ENCODE measurements around the gene NDUFS3.
A peak's percentile ranks its signal among the peaks of the same experiment; 100 is the strongest.

The NDUFS3 gene

GRCh38 chr11:47589584-47589976 lies 10.7 kb downstream of the NDUFS3 start:
- DNase-seq (ENCODE audit: insufficient read length, low spot score) (no peak), FAIRE-seq (no peak)

GRCh38 chr11:47589977-47590861 lies 11.3 kb downstream of the NDUFS3 start:
- DNase-seq (ENCODE audit: insufficient read length, low spot score) (no peak), FAIRE-seq (no peak)

- peak; percentile 40 for FAIRE-seq
Measured at GRCh38 chr11:47591764-47592163, 12.9 kb downstream of the NDUFS3 start.

DNA sequence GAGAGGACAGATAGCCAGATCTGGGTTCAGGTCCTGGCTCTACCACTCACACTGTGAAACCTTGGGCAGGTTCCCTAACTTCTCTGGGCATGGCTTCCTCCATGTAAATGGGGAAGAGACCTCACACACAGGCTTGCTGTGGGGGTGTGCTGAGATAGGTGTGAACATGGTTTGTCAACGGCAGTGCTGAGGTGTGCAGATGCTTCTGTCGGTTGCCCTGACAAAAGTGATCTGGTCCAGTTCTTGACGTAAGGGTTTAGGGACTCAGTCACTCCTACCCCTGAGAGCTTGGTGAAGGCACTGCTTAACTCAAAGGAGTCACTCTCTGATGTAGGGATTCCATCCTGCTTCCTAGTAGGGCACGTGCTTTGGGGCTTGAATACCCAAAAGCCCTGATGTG lies 13.4 kb downstream of the NDUFS3 start:
- FAIRE-seq: no peak
- no peak for DNase-seq (ENCODE audit: insufficient read length, low spot score)

More at GRCh38 chr11:47591764-47592163, 12.9 kb downstream of the NDUFS3 start:
- DNase-seq (ENCODE audit: insufficient read length, low spot score): no peak

- FAIRE-seq (no peak), DNase-seq (ENCODE audit: insufficient read length, low spot score) (no peak)
Measured at GRCh38 chr11:47592970-47593369, 14.1 kb downstream of the NDUFS3 start.

GRCh38 chr11:47593492-47593933 lies 14.6 kb downstream of the NDUFS3 start:
- FAIRE-seq: no peak

GRCh38 chr11:47593934-47594855 lies 15.3 kb downstream of the NDUFS3 start, which contains the start of gene C1QTNF4:
Gene C1QTNF4, minus strand, starts transcription at chr11:47594411. Its CDS starts 3,601 bp downstream, at chr11:47590810.
- FAIRE-seq (no peak), DNase-seq (ENCODE audit: insufficient read length, low spot score) (no peak)

More at GRCh38 chr11:47593492-47593933, 14.6 kb downstream of the NDUFS3 start:
- no peak for DNase-seq (ENCODE audit: insufficient read length, low spot score)

DNA sequence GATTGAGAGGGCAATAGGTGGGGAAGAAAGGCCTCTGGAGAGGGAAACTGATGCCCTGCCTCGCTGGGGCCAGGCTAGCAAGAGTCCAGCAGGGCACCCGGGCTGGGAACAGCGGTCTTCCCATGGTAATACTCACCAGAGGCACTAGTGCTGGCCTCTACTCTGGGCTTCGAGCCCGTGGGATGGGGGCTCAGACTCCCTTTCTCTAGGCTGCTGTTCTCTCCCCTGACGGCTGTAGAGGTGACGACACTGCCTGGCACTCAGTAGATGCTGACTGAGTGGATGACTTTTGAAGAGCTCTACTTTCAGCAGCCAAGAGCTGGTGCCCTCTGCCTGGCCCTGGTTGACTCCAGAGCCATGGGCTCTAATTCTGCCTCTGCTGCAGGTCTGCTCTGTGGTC lies 16.2 kb downstream of the NDUFS3 start:
- DNase-seq (ENCODE audit: insufficient read length, low spot score) (no peak), FAIRE-seq (no peak)

- DNase-seq (ENCODE audit: insufficient read length, low spot score) (no peak), FAIRE-seq (no peak)
Measured at GRCh38 chr11:47595967-47596366, 17.1 kb downstream of the NDUFS3 start.

- DNase-seq (ENCODE audit: insufficient read length, low spot score): no peak
- no peak for FAIRE-seq
Measured at GRCh38 chr11:47599902-47600301, 21.0 kb downstream of the NDUFS3 start.

GRCh38 chr11:47603295-47603694 lies 24.4 kb downstream of the NDUFS3 start:
- FAIRE-seq (no peak), DNase-seq (ENCODE audit: insufficient read length, low spot score) (no peak)

- FAIRE-seq (no peak), DNase-seq (ENCODE audit: insufficient read length, low spot score) (no peak)
Measured at GRCh38 chr11:47605921-47606320, 27.0 kb downstream of the NDUFS3 start.

- no peak for DNase-seq (ENCODE audit: insufficient read length, low spot score)
- no peak for FAIRE-seq
Measured at GRCh38 chr11:47606731-47607130, 27.9 kb downstream of the NDUFS3 start.

DNA sequence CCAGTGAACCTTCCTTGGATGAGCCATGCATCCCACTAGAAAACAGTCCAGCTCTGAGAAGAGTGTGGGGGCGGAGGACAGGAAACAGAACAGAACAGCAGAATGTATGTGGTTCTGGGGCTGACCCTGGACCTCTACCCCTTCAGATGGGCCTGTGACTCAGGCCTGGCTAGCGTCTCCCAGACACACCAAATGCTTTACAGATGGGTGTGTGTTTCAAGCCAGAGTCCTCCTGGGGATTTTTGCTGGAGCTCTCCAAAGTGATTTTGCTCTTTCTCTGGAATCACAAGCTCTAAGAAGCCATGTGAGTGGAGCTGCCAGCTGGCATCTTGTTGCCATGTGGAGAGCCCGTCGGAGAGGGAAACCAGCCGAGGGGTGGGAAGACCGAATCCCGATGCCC lies 28.5 kb downstream of the NDUFS3 start:
- DNase-seq (ENCODE audit: insufficient read length, low spot score) (no peak), FAIRE-seq (no peak)

DNA sequence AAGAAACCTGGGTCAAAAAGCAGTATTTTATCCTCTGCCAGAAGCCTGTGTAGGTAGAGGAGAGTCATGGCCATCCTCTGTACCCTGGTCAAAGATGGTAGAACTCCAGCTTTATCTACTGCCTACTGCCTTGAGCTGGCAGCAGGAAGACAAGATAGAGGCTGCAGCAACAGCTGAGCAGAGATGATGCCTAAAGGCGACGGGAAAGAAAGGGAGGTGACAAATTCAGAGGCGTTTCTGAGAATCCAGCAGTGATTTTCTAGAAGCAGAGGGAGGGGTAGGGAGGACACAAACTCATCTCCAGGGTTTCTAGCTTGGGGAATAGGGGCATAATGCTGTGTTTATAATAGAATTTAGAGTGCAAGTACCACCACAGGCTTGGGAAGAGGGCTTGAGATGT lies 30.8 kb downstream of the NDUFS3 start:
- no peak for FAIRE-seq
- DNase-seq (ENCODE audit: insufficient read length, low spot score): no peak

DNA sequence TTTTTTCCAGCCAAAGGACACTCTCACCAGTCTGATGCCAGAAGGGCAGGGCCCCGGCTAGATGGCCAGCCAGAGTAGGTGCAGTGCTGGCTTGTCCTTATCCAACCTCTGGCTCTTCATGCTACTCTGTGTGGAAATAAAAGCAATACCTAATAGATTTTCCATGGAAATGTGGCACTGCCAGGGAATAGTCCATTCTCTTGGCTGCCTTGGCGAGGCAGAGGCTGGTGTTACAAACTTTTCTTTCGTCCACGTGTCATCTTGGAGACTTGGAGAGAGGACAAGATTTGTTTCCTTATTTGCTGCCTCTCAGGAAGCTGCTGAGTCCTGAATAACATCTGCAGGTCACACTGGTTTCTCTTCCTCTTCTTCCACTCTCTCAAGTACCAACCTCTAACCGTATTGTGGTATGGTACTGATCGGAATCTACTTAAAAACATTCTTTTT lies 32.5 kb downstream of the NDUFS3 start:
- FAIRE-seq (peak; percentile 35), DNase-seq (ENCODE audit: insufficient read length, low spot score) (no peak)

DNA sequence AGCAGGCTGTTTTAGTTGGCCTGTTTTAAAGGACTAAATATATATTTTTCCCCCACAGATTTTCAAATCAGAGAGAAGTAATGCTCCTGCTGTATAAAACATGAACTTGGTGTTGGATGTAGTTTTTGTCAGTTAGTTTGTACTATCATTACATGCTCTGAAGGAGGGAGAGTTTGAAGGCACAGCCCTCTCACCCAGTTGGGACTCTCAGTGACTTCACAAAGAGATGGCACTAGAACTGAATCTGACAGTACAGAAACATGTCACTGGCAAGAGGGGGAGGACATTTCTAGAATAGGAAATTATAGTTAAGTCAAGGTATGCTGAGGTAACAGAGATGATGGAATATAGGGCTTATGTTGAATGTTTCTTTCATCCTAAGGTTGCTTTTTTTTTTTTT lies 36.4 kb downstream of the NDUFS3 start:
- DNase-seq (ENCODE audit: insufficient read length, low spot score) (no peak), FAIRE-seq (no peak)

DNA sequence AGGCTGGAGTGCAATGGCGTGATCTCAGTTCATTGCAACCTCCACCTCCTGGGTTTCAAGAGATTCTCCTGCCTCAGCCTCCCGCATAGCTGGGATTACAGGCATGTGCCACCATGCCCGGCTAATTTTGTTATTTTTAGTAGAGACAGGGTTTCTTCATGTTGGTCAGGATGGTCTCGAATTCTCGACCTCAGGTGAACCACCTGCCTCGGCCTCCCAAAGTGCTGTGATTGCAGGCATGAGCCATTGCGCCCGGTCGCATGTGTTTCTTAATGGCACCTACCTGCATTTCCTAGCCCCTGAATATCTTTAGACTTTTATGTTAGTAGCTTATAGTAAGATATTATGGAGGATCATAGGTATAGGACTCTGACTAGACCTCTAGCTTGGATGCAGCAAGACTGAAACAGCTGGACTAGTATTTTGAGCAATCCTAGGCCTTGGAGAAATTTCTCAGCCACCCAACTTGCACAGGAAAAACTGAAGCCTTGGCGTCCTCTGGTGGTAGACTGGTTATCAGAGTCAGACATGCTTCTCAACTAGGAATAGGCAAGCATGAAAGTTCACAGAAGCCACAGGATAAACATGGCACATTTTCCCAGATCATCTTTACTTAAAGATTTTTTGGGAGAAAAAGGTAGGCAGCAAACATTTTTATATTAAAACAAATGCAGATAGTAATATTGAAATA lies 38.0 kb downstream of the NDUFS3 start:
- DNase-seq (ENCODE audit: insufficient read length, low spot score): no peak
- peak; percentile 73 for FAIRE-seq

DNA sequence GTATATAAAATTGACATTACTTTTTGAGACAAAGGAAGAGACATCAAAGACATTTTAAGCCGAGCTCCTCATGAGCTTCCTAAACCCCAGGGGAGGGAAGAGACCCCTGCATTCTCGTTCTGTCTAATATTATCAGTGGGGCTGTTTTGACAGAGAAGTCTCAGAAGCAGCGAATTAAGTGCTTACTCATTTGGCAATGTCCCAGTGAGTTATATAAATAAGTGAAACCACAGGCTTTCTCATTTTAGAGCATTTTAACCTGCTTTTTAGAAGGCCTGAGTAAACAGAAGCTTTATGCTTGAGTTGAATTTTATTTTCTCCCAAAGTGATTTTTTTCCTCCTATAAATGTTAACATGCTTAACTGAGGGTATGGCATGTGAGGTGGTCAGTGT lies 38.5 kb downstream of the NDUFS3 start:
- FAIRE-seq (no peak), DNase-seq (ENCODE audit: insufficient read length, low spot score) (no peak)

GRCh38 chr11:47620836-47621378 lies 42.0 kb downstream of the NDUFS3 start:
- no peak for FAIRE-seq

More at GRCh38 chr11:47620836-47621378, 42.0 kb downstream of the NDUFS3 start:
- DNase-seq (ENCODE audit: insufficient read length, low spot score): no peak
